ENCODE results near the gene DTX3. TPM values are rescaled to one million over a fixed set of nuclear protein-coding genes. Genes with fewer than 3 reads are reported as not detected.
"Not testable (repeated sequence)": the region's sequence is repeated elsewhere in the genome, so short reads cannot be mapped to it uniquely, and the experiment has no call there.

DTX3 gene
- total RNA-seq, 1 experiment from 2014 or later, result 67.5 TPM

DNA sequence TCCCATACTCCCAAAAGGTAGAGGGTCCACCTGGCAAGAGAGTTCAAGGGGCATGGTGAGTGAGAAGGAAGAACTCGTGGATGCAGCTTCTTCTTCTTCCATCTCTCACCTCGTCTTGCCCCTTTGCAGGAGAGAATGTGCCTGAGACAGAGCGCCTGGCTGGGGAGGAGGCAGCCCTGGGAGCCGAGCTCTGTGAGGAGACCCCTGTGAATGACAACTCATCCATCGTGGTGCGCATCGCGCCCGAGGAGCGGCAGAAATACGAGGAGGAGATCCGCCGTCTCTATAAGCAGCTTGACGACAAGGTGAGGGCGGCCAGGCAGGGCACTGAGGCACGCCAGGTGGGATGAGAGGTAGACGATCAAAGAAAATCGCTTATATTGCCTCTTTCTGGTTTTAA, 34.8 kb upstream of the DTX3 start:
- Histone ChIP-seq H3K4me2 (ENCODE audit: insufficient read depth, insufficient read length, low read length) (no peak overlapping the region), H2BK20ac (ENCODE audit: low read depth, low read length, poor library complexity, severe bottlenecking) (no peak overlapping the region), H2AK5ac (ENCODE audit: insufficient read length, low read length) (no peak overlapping the region), H3K23ac (ENCODE audit: insufficient read length, low read depth, low read length) (no peak overlapping the region), H3K23me2 (ENCODE audit: insufficient read length, low read depth, low read length, poor library complexity, severe bottlenecking) (peaks cover 3% of the 10 kb centered on the region), H4K5ac (ENCODE audit: insufficient read length, low read depth, low read length) (no peak overlapping the region), H3K14ac (ENCODE audit: insufficient read depth, low read length) (no peak overlapping the region), H3K56ac (ENCODE audit: insufficient read length, low read depth, low read length) (no peak overlapping the region), H2BK15ac (ENCODE audit: low read depth, low read length) (no peak overlapping the region), H3T11ph (ENCODE audit: low read length) (no peak overlapping the region), H3K27me3 (ENCODE audit: insufficient read depth, low read length) (no peaks in the 10 kb centered on the region), H3K4me1 (ENCODE audit: insufficient read depth, low read length) (no peaks in the 10 kb centered on the region), H3K18ac (ENCODE audit: insufficient read length, low read depth, low read length) (no peak overlapping the region), H3K79me1 (ENCODE audit: insufficient read depth, low read depth, low read length, poor library complexity, severe bottlenecking) (no peaks in the 10 kb centered on the region), H2BK5ac (ENCODE audit: insufficient read length, low read length) (no peak overlapping the region), H4K91ac (ENCODE audit: insufficient read length, low read depth, low read length) (no peak overlapping the region), H4K8ac (replicated peaks; ENCODE audit: insufficient read length, low read depth, low read length) (no peak overlapping the region), H3K9me3 (ENCODE audit: control insufficient read depth, low read depth, low read length) (no peaks in the 10 kb centered on the region), H2AFZ (ENCODE audit: low read length) (no peak overlapping the region), H2BK120ac (ENCODE audit: low read depth, low read length, poor library complexity, severe bottlenecking) (no peak overlapping the region), H3K27ac (ENCODE audit: insufficient read length, low read depth, low read length) (no peak overlapping the region), H3K79me2 (ENCODE audit: insufficient read depth, low read length) (no peaks in the 10 kb centered on the region), H3K4ac (ENCODE audit: low read depth, low read length) (no peak overlapping the region), H4K20me1 (ENCODE audit: control insufficient read depth, insufficient read depth, insufficient read length) (no peaks in the 10 kb centered on the region), H2BK12ac (ENCODE audit: insufficient read length, low read depth, low read length) (no peak overlapping the region), H3K9ac (ENCODE audit: extremely low read depth, insufficient read length, low read length) (no peak overlapping the region)
- no peaks in the 10 kb centered on the region for H3K4me1 Mint-ChIP-seq
- 0 out of 7 replicates have a peak overlapping the region, but pooled peaks of 1 of the 3 experiments have one; percentile 47 for H3K27ac Mint-ChIP-seq
- no CpG with 5 or more reads among the region's 18 CpGs for WGBS (ENCODE audit: extremely low coverage, insufficient read length, low lambda C conversion rate)
- no peaks in the 10 kb centered on the region for H3K9me3 Mint-ChIP-seq
- no peak overlapping the region for H3K4me3 Mint-ChIP-seq
- peaks cover 32 to 59% (median 56%) of the 10 kb centered on the region in 3 experiments for H3K36me3 Mint-ChIP-seq (ENCODE audit: insufficient read depth in 1 of 3, low read depth in 3 of 3)
- no peak for DNase-seq
- H3K27me3 Mint-ChIP-seq (ENCODE audit: low read depth), result no peaks in the 10 kb centered on the region; the same call in 1 of the 2 replicates
- TF ChIP-seq, protein P1, sequence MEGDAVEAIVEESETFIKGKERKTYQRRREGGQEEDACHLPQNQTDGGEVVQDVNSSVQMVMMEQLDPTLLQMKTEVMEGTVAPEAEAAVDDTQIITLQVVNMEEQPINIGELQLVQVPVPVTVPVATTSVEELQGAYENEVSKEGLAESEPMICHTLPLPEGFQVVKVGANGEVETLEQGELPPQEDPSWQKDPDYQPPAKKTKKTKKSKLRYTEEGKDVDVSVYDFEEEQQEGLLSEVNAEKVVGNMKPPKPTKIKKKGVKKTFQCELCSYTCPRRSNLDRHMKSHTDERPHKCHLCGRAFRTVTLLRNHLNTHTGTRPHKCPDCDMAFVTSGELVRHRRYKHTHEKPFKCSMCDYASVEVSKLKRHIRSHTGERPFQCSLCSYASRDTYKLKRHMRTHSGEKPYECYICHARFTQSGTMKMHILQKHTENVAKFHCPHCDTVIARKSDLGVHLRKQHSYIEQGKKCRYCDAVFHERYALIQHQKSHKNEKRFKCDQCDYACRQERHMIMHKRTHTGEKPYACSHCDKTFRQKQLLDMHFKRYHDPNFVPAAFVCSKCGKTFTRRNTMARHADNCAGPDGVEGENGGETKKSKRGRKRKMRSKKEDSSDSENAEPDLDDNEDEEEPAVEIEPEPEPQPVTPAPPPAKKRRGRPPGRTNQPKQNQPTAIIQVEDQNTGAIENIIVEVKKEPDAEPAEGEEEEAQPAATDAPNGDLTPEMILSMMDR (conservative IDR thresholded peaks at IDR 0.05), result no peak

DNA sequence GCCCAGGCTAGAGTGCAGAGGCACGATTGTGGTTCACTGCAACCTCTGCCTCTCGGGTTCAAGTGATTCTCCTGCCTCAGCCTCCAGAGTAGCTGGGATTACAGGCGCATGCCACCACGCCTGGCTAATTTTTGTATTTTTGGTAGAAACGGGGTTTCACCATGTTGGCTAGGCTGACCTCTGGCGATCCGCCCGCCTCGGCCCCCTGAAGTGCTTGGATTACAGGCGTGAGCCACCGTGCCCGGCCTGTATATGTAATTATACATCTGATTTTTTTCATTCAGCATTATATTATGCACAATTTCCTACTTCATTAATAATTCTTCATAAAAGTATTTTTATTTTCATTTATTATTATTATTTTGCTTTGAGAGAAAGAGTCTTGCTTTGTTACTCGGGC, 34.2 kb upstream of the DTX3 start:
- not testable (repeated sequence) for H3K56ac ChIP-seq (ENCODE audit: insufficient read length, low read depth, low read length); H2BK20ac ChIP-seq (ENCODE audit: low read depth, low read length, poor library complexity, severe bottlenecking); H2AK5ac ChIP-seq (ENCODE audit: insufficient read length, low read length); H3K27ac Mint-ChIP-seq; H4K20me1 ChIP-seq (ENCODE audit: control insufficient read depth, insufficient read depth, insufficient read length); H4K91ac ChIP-seq (ENCODE audit: insufficient read length, low read depth, low read length); H3K27ac ChIP-seq (ENCODE audit: insufficient read length, low read depth, low read length); H3K27me3 Mint-ChIP-seq (ENCODE audit: low read depth); H3K4me1 ChIP-seq (ENCODE audit: insufficient read depth, low read length); H3K23me2 ChIP-seq (ENCODE audit: insufficient read length, low read depth, low read length, poor library complexity, severe bottlenecking); H2BK120ac ChIP-seq (ENCODE audit: low read depth, low read length, poor library complexity, severe bottlenecking); H3T11ph ChIP-seq (ENCODE audit: low read length); H4K5ac ChIP-seq (ENCODE audit: insufficient read length, low read depth, low read length); H3K9me3 Mint-ChIP-seq; H3K4me2 ChIP-seq (ENCODE audit: insufficient read depth, insufficient read length, low read length); H2BK12ac ChIP-seq (ENCODE audit: insufficient read length, low read depth, low read length); H3K27me3 ChIP-seq (ENCODE audit: insufficient read depth, low read length); H2BK5ac ChIP-seq (ENCODE audit: insufficient read length, low read length); H2AFZ ChIP-seq (ENCODE audit: low read length); H3K18ac ChIP-seq (ENCODE audit: insufficient read length, low read depth, low read length); DNase-seq; H3K14ac ChIP-seq (ENCODE audit: insufficient read depth, low read length); H3K23ac ChIP-seq (ENCODE audit: insufficient read length, low read depth, low read length); H3K4me3 Mint-ChIP-seq; H3K9ac ChIP-seq (ENCODE audit: extremely low read depth, insufficient read length, low read length); H3K79me1 ChIP-seq (ENCODE audit: insufficient read depth, low read depth, low read length, poor library complexity, severe bottlenecking); H4K8ac ChIP-seq (replicated peaks; ENCODE audit: insufficient read length, low read depth, low read length); H2BK15ac ChIP-seq (ENCODE audit: low read depth, low read length); H3K79me2 ChIP-seq (ENCODE audit: insufficient read depth, low read length); H3K9me3 ChIP-seq (ENCODE audit: control insufficient read depth, low read depth, low read length); H3K4me1 Mint-ChIP-seq; H3K4ac ChIP-seq (ENCODE audit: low read depth, low read length)
- WGBS (ENCODE audit: extremely low coverage, insufficient read length, low lambda C conversion rate), result no CpG with 5 or more reads among the region's 13 CpGs
- H3K36me3 Mint-ChIP-seq (ENCODE audit: insufficient read depth in 1 of 3, low read depth in 3 of 3), result peaks cover 36 to 63% (median 59%) of the 10 kb centered on the region in 3 experiments
